ENCODE data around the gene BAG3. TPM values are rescaled to one million over a fixed set of nuclear protein-coding genes. Genes with fewer than 3 reads are reported as not detected.

Gene BAG3
- total and polyA plus RNA-seq, 9 of the 15 experiments (the other 6 are each of a cell fraction or from before 2014, with no cell fraction given): 2.6 to 27.4 (median 7.2) TPM

- ChIA-PET CTCF (ENCODE audit: low intra/inter-chr PET ratio) (no interaction called here), POLR2A (interaction anchor here (0.7 to 0.9 kb wide), 2 partner anchors 9 to 10 kb away, joined by 3 read pairs; no protein-coding TSS in a partner anchor)
- 68% methylated on average over 13 of the region's 14 CpGs for WGBS (ENCODE audit: insufficient coverage, low coverage, missing lambda C conversion rate)
- peaks cover 29% of the 10 kb centered on the region for H4K20me1 ChIP-seq (replicated peaks; ENCODE audit: control insufficient read depth, insufficient read depth, low read length)
- H3K4me1 ChIP-seq (replicated peaks in 1 of 2; ENCODE audit: control insufficient read depth in 2 of 2, insufficient read depth in 2 of 2, low read length in 2 of 2): peaks cover 21 to 25% of the 10 kb centered on the region in 2 experiments; a peak in 3 of 5 replicates
- intact Hi-C loops (cut with micrococcal nuclease) (no loop called here), in situ Hi-C loops (cut with MboI) (no loop called here)
- peaks cover 8% of the 10 kb centered on the region for H3K9me1 ChIP-seq (ENCODE audit: control insufficient read depth, insufficient read depth, low read length)
- no peak for DNase-seq (ENCODE audit: extremely low read depth in 1 of 4, low spot score in 3 of 4)
- no peak overlapping the region for H3K4me3 ChIP-seq
- FAIRE-seq: no peak
- H3K9ac ChIP-seq (ENCODE audit: insufficient read depth in 1 of 2, low read depth in 2 of 2, low read length in 2 of 2): 0 out of 4 replicates have a peak overlapping the region, but pooled peaks of 1 of the 2 experiments have one; percentile 64
- no peak for ATAC-seq
- peaks cover 33% of the 10 kb centered on the region; the same call in 2 of the 3 replicates for H3K36me3 ChIP-seq (ENCODE audit: control insufficient read depth, insufficient read depth, low read length)
- no TSS peak for BruUV-seq (replicated peaks)
- H3K9me3 ChIP-seq (replicated peaks; ENCODE audit: control insufficient read depth, insufficient read depth, low read depth, low read length): no peaks in the 10 kb centered on the region
- no peak overlapping the region for H3K27ac ChIP-seq (ENCODE audit: extremely low read depth, low read depth, low read length)
- no peaks in the 10 kb centered on the region for H3K27me3 ChIP-seq (ENCODE audit: control insufficient read depth in 2 of 2, insufficient read depth in 2 of 2, low read length in 2 of 2)
- H3K4me2 ChIP-seq (ENCODE audit: insufficient read depth, low read length): no peak overlapping the region
- H3K79me2 ChIP-seq (ENCODE audit: control insufficient read depth, insufficient read depth, low read length): peaks cover 72% of the 10 kb centered on the region
- no peak overlapping the region for H2AFZ ChIP-seq (ENCODE audit: low read depth, low read length)
- TF ChIP-seq ILK (tag; IDR thresholded peaks at IDR 0.05; ENCODE audit: borderline replicate concordance, low read depth) (no peak), EHMT2 (IDR thresholded peaks at IDR 0.05) (no peak), ZNF347 (CRISPR knock-in tag; IDR thresholded peaks at IDR 0.05; ENCODE audit: low read depth) (no peak), PURB (CRISPR knock-in tag; IDR thresholded peaks at IDR 0.05; ENCODE audit: low read depth) (no peak), MXD1 (CRISPR knock-in tag; IDR thresholded peaks at IDR 0.05; ENCODE audit: borderline replicate concordance, poor library complexity, severe bottlenecking) (no peak), ZNF134 (CRISPR knock-in tag; conservative IDR thresholded peaks at IDR 0.05) (no peak), MECOM (CRISPR knock-in tag; IDR thresholded peaks at IDR 0.05) (no peak)
Observed at GRCh38 chr10:119665901-119666708, 14.9 kb downstream of the BAG3 start.
